ENCODE measurements around the gene NUP205.

DNA sequence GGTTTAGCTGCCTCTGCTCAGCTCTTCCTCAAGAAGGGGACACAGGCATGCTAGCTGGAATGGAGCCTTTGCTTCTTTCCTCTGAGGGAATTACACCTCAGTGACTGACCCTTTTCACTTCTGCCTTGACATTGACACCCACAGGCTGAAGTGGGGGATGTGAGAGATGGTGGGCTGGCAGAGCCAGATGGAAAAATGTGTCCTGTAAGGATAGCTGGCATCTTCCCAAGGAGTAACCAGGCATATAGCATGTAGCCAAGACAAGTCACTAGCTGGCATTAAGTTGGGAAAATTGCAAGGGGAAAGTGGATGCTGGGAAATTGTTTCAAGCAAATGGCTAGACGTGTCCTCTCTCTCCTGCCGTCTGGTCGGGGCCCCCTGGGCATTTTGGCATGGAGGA lies 124.5 kb downstream of the NUP205 start:
- TF ChIP-seq, protein P1, sequence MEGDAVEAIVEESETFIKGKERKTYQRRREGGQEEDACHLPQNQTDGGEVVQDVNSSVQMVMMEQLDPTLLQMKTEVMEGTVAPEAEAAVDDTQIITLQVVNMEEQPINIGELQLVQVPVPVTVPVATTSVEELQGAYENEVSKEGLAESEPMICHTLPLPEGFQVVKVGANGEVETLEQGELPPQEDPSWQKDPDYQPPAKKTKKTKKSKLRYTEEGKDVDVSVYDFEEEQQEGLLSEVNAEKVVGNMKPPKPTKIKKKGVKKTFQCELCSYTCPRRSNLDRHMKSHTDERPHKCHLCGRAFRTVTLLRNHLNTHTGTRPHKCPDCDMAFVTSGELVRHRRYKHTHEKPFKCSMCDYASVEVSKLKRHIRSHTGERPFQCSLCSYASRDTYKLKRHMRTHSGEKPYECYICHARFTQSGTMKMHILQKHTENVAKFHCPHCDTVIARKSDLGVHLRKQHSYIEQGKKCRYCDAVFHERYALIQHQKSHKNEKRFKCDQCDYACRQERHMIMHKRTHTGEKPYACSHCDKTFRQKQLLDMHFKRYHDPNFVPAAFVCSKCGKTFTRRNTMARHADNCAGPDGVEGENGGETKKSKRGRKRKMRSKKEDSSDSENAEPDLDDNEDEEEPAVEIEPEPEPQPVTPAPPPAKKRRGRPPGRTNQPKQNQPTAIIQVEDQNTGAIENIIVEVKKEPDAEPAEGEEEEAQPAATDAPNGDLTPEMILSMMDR (IDR thresholded peaks at IDR 0.05; ENCODE audit: borderline replicate concordance, extremely low read depth, low read length, poor library complexity, severe bottlenecking) = no peak
- no peak for TF ChIP-seq EZH2 (IDR thresholded peaks at IDR 0.05; ENCODE audit: borderline replicate concordance, low read depth, low read length, severe bottlenecking)

All from DND-41 (cell line).